Dendritic cell treated with granulocyte-macrophage colony-stimulating factor and Interleukin-4, amounts not matched to agents 40 ng/mL and 50 ng/mL, for 4 days (primary cell): ENCODE results near the gene NTN5.

Experiments used
- H3K27ac Mint-ChIP-seq: one replicate; pipeline ENCODE4 v1.8.0; 2022; ENCODE audit warnings: mild to moderate bottlenecking, mixed read lengths
- H3K27me3 Mint-ChIP-seq: one replicate; pipeline ENCODE4 v1.8.0; 2022; ENCODE audit warnings: mild to moderate bottlenecking, mixed read lengths
- H3K36me3 Mint-ChIP-seq: one replicate; pipeline ENCODE4 v1.8.0; 2022; ENCODE audit warnings: low read depth, mixed read lengths
- H3K4me1 Mint-ChIP-seq: one replicate; pipeline ENCODE4 v1.8.0; 2022; ENCODE audit warnings: low read depth, mixed read lengths
- H3K4me3 Mint-ChIP-seq: one replicate; pipeline ENCODE4 v1.8.0; 2022; ENCODE audit warnings: mild to moderate bottlenecking, moderate library complexity, mixed read lengths
- H3K9me3 Mint-ChIP-seq: one replicate; pipeline ENCODE4 v1.8.0; 2022; ENCODE audit warnings: mixed read lengths
- intact Hi-C: fragments of 100-400 bp; cut with micrococcal nuclease; formaldehyde crosslinking; loops from one replicate; pipeline ENCODE4 v1.15.0; 2022

NTN5 gene

DNA sequence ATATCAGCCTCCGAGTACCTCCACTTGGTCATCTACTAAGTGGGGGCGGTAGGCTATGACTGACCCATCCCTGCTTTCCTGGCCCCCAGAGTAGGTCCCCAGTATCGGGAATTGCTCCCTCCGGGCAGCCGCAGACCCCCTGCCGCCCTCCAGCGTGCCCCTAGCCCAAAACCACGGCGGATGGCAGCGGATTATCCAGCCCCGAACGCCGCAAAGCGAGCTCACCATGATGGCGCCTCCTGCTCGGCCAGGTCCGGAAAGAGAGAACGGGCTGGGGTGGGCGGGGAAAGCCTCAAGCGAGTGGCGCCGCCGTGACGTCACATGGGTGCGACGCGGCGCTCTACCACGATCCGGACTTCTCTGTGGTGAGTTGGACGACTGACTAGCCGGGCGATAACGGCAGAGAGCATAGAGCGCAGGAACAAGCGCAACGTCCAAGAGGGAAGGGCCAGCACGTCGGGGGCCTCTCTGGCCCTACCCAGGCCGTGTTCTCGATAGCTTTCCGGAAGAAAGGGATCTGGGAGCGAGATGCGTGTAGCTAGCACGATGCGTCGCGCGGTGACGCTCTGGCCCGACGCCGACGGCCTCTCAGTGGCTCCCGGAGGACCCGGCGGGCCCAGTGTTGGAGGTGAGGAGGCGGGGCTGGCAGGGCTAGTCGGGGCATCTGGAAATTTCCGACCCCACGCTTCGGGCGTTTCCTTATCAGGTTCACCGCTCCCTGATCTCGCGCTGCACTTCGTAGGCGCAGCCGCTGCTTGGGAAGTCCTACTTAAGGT, 53.7 kb downstream of the NTN5 start, which contains the start of the genes RPL18 and SPHK2:
Gene RPL18, minus strand, starts transcription at position 263 of the 776 bp plus-strand sequence. Its CDS starts 35 bp downstream, at position 228.
Gene SPHK2, plus strand, starts transcription at position 591 of the 776 bp plus-strand sequence. CDS start 1,009 bp downstream, outside the sequence.
- Mint-ChIP-seq H3K36me3 (peaks cover 69% of the 10 kb centered on the region), H3K9me3 (no peaks in the 10 kb centered on the region), H3K4me3 (peak within 1 kb of the TSS; percentile 97), H3K27ac (peak within 1 kb of the TSS; percentile 96), H3K27me3 (no peaks in the 10 kb centered on the region), H3K4me1 (peaks cover 74% of the 10 kb centered on the region)
- intact Hi-C loops = loop anchor here (1.0 kb wide), 1 partner anchor 18 kb away; the partner anchor contains the start of gene DBP

DNA sequence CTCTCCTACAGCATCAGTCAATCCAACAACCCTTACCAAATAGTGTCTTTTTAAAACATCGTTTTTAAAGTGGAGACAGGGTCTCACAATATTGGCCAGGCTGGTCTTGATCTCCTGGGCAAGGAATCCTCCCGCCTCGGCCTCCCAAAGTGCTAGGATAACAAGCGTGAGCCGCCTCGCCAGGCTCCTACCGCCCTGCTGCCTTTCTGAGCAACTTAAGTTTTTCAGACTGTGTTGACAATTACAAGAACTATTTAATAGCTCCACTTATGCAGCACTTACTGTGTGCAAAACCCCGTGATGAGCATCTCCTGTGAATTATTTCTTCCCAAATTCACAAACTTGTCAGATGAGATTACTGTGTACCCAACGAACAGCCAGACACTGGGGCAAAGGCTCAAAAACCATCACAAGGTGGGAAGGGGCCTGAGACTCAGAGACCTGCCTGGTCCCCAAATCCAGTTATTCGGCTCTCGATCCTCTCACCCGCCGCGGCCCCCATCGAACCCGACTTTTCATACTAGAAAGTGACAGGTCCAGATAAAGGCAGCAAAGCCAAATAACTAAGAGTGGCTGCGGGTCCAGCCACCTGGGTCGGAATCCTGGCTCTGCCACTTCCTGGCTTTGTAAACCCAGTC, 54.4 kb downstream of the NTN5 start:
- peaks cover 67% of the 10 kb centered on the region for H3K4me1 Mint-ChIP-seq
- intact Hi-C loops = no loop called here
- H3K9me3 Mint-ChIP-seq = no peaks in the 10 kb centered on the region
- peak overlapping the region; percentile 97 for H3K4me3 Mint-ChIP-seq
- no peaks in the 10 kb centered on the region for H3K27me3 Mint-ChIP-seq
- H3K27ac Mint-ChIP-seq = peak overlapping the region; percentile 96
- H3K36me3 Mint-ChIP-seq = peaks cover 65% of the 10 kb centered on the region

DNA sequence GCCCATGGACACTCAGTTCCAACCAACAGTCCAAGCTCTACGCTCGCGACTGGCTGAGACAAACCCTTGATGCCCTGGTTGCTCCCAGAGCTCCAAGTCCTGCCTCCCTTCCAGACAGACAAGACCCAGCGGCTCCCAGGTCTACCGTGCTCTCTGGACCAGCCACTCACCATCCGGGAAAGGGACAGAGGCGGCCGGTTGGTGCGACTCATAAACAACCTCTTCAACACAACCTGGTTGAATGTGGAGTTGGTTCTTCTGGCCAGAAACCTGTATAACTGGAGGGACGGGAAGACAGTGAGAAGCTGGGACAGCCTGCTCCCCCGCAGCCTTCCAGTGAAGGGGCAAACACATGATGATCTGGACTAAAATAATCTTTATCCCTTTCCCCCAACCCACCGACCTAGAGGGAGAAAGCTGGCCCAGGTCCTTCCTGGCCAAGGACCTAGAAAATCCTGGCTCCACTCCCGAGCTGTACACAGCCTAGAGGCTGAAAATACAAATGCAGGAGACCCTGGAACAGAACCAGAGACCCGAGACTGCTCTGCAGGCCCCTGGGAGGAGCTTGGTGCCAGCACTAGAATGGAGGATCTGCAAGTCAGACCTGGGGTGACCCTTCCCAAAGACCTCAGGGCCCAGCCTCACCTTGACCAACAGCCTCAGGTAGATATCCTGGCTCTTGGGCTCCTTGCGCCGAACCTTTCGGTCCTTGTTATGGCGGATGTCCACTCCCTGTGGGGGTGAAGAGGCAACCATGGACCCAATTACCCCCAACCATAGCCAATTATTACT, 55.5 kb downstream of the NTN5 start:
- Mint-ChIP-seq H3K4me1 (peaks cover 58% of the 10 kb centered on the region), H3K9me3 (no peaks in the 10 kb centered on the region), H3K4me3 (peak overlapping the region; percentile 97), H3K36me3 (peaks cover 63% of the 10 kb centered on the region), H3K27me3 (no peaks in the 10 kb centered on the region), H3K27ac (peak overlapping the region; percentile 96)
- intact Hi-C loops = no loop called here

DNA sequence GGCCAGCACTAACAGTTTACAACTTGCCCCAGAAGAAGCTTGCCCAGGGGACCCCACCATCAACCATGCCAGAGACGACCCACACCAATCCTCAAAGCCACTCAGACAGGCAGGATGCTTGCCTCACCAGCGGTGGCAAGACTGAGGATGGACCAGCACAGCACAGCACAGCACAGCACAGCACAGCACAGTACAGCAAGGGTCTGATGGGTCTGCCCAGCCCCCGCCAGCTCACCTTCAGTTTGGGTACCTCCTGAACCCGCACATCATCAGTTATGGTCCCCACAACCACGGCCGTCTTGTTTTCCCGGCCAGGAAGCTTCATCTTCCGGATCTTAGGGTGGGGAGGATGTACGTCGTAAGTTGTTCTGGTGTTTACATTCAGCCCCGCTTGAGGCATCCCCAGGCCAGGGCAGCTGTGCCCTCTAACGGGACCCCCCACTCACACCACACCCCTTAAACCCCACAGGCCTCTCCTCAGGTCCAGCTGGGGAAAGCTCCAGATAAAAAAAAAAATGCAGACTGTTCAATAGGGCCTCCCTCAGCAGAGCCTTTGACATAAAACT, 56.2 kb downstream of the NTN5 start:
- Mint-ChIP-seq H3K36me3 (peaks cover 63% of the 10 kb centered on the region), H3K4me3 (no peak overlapping the region)

DNA sequence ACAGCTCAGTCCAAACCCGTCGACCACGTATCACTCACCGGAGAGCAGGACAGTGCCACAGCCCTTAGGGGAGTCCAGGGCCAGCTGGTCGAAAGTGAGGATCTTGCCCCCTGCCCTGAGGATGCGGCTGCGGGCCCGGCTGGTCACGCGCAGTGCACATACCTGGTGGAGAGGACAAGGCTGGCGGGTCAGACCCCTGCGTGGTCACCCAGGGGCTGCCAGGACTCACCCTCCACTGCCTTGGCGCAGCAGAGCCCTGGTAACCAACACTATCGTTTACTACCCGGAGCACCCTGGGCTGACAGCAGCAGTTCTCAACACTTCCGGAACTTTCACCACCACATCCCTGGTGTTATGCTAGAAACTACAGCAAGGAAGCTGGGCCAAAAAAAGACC, 56.8 kb downstream of the NTN5 start:
- H3K36me3 Mint-ChIP-seq = peaks cover 63% of the 10 kb centered on the region
- no peak overlapping the region for H3K4me3 Mint-ChIP-seq

More for the DNA sequence above, 56.2 kb downstream of the NTN5 start:
- no peaks in the 10 kb centered on the region for H3K9me3 Mint-ChIP-seq
- intact Hi-C loops = no loop called here
- no peak overlapping the region for H3K27ac Mint-ChIP-seq
- no peaks in the 10 kb centered on the region for H3K27me3 Mint-ChIP-seq
- H3K4me1 Mint-ChIP-seq = peaks cover 51% of the 10 kb centered on the region

DNA sequence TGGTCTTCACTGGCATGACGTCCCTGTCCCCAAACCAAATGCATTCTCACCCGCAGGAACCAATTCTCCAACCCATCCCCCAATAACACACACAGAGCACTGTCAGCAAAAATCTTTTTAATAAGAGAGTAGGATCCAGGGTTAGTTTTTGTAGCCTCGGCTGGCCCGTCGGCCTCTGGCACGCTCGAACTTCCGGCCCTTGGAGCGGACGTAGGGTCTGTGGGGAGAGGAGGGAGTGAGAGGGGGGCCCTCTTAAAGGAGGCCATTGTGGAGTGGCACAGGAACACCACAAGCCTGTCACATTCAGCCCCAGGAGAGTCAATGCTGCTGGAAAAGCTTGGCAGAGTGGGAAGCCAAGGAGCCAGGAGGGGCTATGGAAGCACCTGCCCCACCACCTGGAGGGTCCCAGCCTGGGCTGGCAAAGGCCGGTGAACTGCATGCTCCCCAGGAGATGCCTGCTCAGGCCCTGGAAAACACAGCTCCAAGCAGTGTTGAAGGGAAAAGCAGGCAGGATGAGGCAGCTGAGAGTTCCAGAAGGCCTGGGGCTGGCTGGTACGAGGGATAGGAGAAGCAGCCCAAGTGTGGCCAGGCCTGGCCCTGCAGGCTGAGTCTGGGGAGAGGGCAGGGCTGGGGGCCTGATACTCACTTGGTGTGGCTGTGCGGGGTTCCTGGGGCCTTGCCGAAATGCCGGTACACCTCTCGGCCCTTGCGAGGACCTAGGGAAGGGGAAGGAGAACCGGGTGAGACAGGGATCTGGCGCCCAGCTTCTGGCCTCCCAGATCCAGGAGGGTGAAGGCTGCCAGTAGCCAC, 57.4 kb downstream of the NTN5 start:
- peaks cover 47% of the 10 kb centered on the region for H3K4me1 Mint-ChIP-seq
- H3K27me3 Mint-ChIP-seq = no peaks in the 10 kb centered on the region
- no peak overlapping the region for H3K27ac Mint-ChIP-seq
- intact Hi-C loops = no loop called here
- peaks cover 63% of the 10 kb centered on the region for H3K36me3 Mint-ChIP-seq
- H3K9me3 Mint-ChIP-seq = no peaks in the 10 kb centered on the region
- H3K4me3 Mint-ChIP-seq = no peak overlapping the region

More for the DNA sequence above, 56.8 kb downstream of the NTN5 start:
- Mint-ChIP-seq H3K27me3 (no peaks in the 10 kb centered on the region), H3K27ac (no peak overlapping the region), H3K9me3 (no peaks in the 10 kb centered on the region), H3K4me1 (peaks cover 47% of the 10 kb centered on the region)
- intact Hi-C loops = no loop called here

DNA sequence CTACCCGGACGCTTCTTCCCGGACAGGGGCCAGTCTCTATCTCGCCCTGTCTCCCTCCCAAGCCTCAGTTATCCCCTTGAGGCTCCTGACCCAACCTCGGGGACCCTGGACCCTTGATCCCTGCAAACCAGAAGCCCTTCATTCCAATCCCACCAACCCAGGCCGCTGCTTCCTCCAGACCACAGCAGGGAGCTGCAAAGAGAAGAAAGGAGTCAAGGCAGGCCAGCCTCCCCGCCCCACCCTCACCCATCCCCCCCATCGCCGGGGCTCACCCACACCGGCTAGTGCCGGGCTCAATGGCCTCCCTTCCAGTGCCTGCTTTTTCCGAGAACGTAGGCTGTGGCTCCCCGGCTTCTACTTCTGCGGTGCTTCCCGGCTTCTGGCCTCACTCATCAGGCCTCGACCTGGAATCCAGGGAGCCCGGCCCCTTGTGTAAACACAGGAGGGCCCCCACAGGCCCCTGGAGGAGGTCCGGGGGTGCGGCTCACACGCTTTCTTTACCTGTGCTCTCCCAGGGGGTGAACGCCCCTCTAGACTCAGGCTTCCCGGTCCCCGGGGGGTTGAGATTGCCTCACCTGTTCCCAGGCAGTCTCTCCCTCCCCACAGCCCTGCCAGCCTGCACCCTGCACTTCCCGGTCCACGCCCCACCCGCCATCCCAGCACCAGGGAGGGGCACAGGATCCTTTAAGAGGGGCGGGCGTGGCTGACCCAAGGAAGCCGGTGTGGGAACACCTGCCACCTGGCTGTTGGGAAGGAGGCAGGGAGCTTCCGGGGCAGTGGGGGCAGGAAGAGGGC, 58.2 kb downstream of the NTN5 start, which contains the start of gene FAM83E:
Gene FAM83E, minus strand, starts transcription at position 641 of the 795 bp plus-strand sequence. CDS start 1,704 bp downstream, outside the sequence.
- H3K36me3 Mint-ChIP-seq = peaks cover 55% of the 10 kb centered on the region
- peak within 1 kb of the TSS; percentile 57 for H3K27ac Mint-ChIP-seq
- H3K27me3 Mint-ChIP-seq = no peaks in the 10 kb centered on the region
- peaks cover 39% of the 10 kb centered on the region for H3K4me1 Mint-ChIP-seq
- no peaks in the 10 kb centered on the region for H3K9me3 Mint-ChIP-seq
- H3K4me3 Mint-ChIP-seq = no peak within 1 kb of the TSS
- intact Hi-C loops = no loop called here

DNA sequence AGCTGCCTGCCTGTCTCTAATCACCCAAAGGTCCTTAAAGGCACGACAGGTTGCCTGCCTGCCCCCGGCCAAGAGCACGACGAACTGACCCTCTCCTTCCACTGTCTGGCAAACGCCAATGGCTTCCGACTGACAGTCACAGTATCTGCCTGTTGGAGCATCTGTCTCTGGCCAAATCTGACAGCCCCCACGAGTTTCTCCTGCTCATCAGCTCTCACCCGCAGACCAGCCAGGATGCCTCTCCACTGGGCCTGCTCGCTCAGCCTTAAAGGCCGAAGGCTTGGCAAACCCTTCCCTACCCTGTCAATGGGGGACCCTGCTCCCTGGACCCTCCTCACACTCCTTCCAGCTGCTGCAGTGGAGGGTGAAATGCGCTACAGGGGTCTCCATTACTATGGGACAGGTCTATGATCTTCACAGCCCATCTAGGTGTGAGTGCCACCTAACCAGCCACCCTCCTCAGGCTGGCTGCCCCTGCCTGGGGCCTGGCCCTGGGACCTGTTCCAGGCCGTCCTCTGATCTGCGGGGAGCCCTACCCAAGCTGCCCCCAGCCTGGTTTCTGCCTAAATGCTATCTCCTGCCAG, 58.9 kb downstream of the NTN5 start:
- Mint-ChIP-seq H3K36me3 (peaks cover 49% of the 10 kb centered on the region), H3K4me1 (peaks cover 42% of the 10 kb centered on the region), H3K9me3 (no peaks in the 10 kb centered on the region), H3K27ac (peak overlapping the region; percentile 57), H3K4me3 (no peak overlapping the region), H3K27me3 (no peaks in the 10 kb centered on the region)
- intact Hi-C loops = no loop called here

DNA sequence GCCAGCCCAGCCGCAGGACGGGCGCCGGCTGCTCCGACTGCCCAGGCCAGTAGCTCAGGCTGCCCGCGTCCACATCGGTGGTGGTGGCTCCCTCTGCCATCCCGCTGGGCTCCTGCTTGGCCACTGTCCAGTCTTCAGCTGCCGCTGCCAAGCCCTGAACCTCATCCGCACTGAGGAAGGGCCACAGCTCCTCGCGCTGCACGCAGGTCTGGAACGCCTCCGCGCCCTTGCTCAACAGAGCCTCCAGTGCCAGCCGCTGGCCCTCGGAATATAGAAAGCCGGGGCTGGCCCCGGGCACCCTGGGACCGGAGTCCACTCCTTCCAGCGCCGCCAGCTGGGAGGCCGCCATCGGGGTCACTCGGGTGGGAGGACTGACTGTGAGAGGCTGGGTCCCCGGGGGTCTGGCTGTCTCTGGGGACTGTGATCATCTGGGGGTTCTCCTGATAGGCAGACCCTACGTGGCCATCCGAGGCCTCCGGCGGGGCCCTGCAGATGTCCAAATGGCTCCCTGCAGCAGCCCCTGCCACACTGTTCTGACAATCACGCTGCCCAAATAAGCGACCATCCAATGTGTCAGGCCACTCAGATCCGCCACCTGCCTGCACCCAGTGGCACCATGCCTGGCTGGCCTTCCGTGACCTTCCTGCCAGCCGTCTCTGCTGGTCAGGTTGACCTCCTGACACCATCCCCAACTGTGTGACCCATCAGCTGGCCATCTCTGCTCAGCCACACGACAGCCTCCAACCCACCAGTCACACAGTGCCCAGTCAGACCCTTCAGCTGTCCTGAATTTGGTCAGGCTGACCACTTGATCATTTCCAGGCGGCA, 59.6 kb downstream of the NTN5 start:
- Mint-ChIP-seq H3K36me3 (peaks cover 42% of the 10 kb centered on the region), H3K9me3 (no peaks in the 10 kb centered on the region), H3K4me1 (peaks cover 43% of the 10 kb centered on the region), H3K4me3 (no peak overlapping the region), H3K27me3 (no peaks in the 10 kb centered on the region), H3K27ac (peak overlapping the region; percentile 57)
- intact Hi-C loops = no loop called here

DNA sequence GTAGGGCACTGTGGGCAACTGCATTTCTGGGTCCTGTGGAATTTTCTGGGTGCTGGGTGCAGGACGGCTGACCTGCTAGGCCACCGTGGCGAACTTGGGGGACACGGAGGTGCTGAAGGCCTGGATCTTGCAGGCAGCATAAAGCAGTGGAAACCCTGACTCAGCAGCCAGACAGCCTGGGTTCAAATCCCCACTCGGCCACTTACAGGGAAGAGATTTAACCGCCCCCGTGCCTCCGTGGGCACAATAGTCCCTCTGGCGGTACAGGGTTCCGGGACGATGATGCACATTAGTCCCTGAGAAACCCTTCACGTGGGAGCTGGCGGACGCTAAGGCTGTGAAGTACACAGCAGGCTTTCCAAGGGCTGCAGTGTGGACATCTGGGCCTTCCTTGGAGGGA, 60.9 kb downstream of the NTN5 start:
- peaks cover 28% of the 10 kb centered on the region for H3K36me3 Mint-ChIP-seq
- H3K9me3 Mint-ChIP-seq = no peaks in the 10 kb centered on the region
- no peaks in the 10 kb centered on the region for H3K27me3 Mint-ChIP-seq
- no peak overlapping the region for H3K27ac Mint-ChIP-seq
- intact Hi-C loops = no loop called here
- peaks cover 32% of the 10 kb centered on the region for H3K4me1 Mint-ChIP-seq
- H3K4me3 Mint-ChIP-seq = no peak overlapping the region
